ENCODE data around the gene CTSC.
"Not testable (repeated sequence)": the region's sequence is repeated elsewhere in the genome, so short reads cannot be mapped to it uniquely, and the experiment has no call there.

The CTSC gene

GRCh38 chr11:88352139-88352538, 14.6 kb upstream of the CTSC start:
- DNase-seq (ENCODE audit: low read depth in 2 of 2), result peak; percentile 80 to 81

GRCh38 chr11:88348870-88349269, 11.3 kb upstream of the CTSC start:
- no peak for DNase-seq (ENCODE audit: low read depth in 2 of 2)

- DNase-seq (ENCODE audit: low read depth in 2 of 2), result no peak
These were observed 8.4 kb upstream of the CTSC start for GRCh38 chr11:88345949-88346348.

- no peak for DNase-seq (ENCODE audit: low read depth in 2 of 2)
These were observed 7.9 kb upstream of the CTSC start for GRCh38 chr11:88345408-88345807.

- DNase-seq (ENCODE audit: low read depth in 2 of 2), result no peak
These were observed 7.3 kb upstream of the CTSC start for GRCh38 chr11:88344869-88345268.

GRCh38 chr11:88341522-88342251, 4.2 kb upstream of the CTSC start:
- no peak for DNase-seq (ENCODE audit: low read depth in 2 of 2)

- DNase-seq (ENCODE audit: low read depth in 2 of 2), result no peak
These were observed 2.9 kb upstream of the CTSC start for GRCh38 chr11:88340366-88340935.

- DNase-seq (ENCODE audit: low read depth in 2 of 2), result peak; percentile 50 to 52
These were observed 592 bp upstream of the CTSC start for GRCh38 chr11:88337987-88338668.

- no peak for DNase-seq (ENCODE audit: low read depth in 2 of 2)
These were observed 2.3 kb downstream of the CTSC start for GRCh38 chr11:88335284-88335683.

- no peak for DNase-seq (ENCODE audit: low read depth in 2 of 2)
These were observed 3.7 kb downstream of the CTSC start for GRCh38 chr11:88333862-88334261.

- DNase-seq (ENCODE audit: low read depth in 2 of 2), result no peak
These were observed 4.7 kb downstream of the CTSC start for GRCh38 chr11:88332851-88333250.

- no peak for DNase-seq (ENCODE audit: low read depth in 2 of 2)
These were observed 6.6 kb downstream of the CTSC start for GRCh38 chr11:88330826-88331428.

GRCh38 chr11:88329563-88330250, 7.8 kb downstream of the CTSC start:
- no peak for DNase-seq (ENCODE audit: low read depth in 2 of 2)

GRCh38 chr11:88327462-88328143, 9.9 kb downstream of the CTSC start:
- DNase-seq (ENCODE audit: low read depth in 2 of 2), result no peak

GRCh38 chr11:88327061-88327460, 10.5 kb downstream of the CTSC start:
- DNase-seq (ENCODE audit: low read depth in 2 of 2), result no peak

- no peak for DNase-seq (ENCODE audit: low read depth in 2 of 2)
These were observed 11.4 kb downstream of the CTSC start for GRCh38 chr11:88326099-88326498.

GRCh38 chr11:88324562-88325345, 12.8 kb downstream of the CTSC start:
- DNase-seq (ENCODE audit: low read depth in 2 of 2), result no peak

GRCh38 chr11:88322881-88323280, 14.7 kb downstream of the CTSC start:
- DNase-seq (ENCODE audit: low read depth in 2 of 2), result not testable (repeated sequence)

- not testable (repeated sequence) for DNase-seq (ENCODE audit: low read depth in 2 of 2)
These were observed 16.1 kb downstream of the CTSC start for GRCh38 chr11:88321412-88321811.

GRCh38 chr11:88320149-88320559, 17.4 kb downstream of the CTSC start:
- DNase-seq (ENCODE audit: low read depth in 2 of 2), result peak; percentile 88 to 92

- no peak for DNase-seq (ENCODE audit: low read depth in 2 of 2)
These were observed 19.5 kb downstream of the CTSC start for GRCh38 chr11:88318017-88318416.

All from fibroblast of skin of left quadriceps (primary cell).